ENCODE measurements around the gene PCSK1N. TPM values are rescaled to one million over a fixed set of nuclear protein-coding genes. Genes with fewer than 3 reads are reported as not detected.

PCSK1N gene, protein sequence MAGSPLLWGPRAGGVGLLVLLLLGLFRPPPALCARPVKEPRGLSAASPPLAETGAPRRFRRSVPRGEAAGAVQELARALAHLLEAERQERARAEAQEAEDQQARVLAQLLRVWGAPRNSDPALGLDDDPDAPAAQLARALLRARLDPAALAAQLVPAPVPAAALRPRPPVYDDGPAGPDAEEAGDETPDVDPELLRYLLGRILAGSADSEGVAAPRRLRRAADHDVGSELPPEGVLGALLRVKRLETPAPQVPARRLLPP
- 12.5 to 45.5 TPM (median 39.5 TPM) in 5 replicates for total RNA-seq (2022; extraction: Qiagen RNA extraction; ENCODE audit: low read depth)

DNA sequence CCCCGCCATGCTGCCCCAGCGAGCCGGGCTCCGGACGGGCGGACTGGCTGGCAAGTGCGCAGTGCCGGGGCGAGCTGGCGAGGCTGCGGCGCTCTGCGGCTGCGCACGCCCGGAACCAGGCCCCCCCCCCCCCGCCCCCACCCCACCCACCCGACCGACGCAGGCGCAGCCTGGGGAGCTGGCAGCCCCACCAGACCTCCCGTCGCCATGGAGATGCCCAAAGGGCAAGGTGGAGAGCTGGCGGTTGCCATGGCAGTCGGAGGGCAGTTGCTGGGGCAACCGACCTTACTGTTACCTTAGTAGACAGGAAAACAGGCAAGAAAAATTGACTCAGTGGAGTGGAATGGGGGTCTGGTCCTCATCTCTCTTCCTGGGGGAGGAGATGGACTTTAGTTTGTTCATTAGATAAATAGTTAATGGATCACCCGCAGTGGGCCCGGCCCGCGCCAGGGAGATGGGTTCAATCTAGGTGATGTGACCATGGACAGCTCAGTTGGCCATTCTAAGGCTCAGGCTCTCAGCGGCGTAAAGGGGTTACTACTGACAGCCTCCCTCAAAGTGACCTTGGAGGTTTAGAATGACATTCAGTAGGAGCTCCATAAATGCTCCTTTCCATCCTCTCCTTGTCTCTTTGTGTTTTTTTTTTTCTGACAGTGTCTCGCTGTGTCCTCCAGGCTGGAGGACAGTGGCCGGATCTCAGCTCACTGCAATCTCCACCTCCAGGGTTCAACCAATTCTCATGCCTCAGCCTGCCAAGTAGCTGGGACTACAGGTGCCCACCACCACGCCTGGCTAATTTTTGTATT, at the start of gene PCSK1N:
Gene PCSK1N, minus strand, starts transcription at position 87 of the 806 bp plus-strand sequence. Its CDS starts 78 bp downstream, at position 9.

DNA sequence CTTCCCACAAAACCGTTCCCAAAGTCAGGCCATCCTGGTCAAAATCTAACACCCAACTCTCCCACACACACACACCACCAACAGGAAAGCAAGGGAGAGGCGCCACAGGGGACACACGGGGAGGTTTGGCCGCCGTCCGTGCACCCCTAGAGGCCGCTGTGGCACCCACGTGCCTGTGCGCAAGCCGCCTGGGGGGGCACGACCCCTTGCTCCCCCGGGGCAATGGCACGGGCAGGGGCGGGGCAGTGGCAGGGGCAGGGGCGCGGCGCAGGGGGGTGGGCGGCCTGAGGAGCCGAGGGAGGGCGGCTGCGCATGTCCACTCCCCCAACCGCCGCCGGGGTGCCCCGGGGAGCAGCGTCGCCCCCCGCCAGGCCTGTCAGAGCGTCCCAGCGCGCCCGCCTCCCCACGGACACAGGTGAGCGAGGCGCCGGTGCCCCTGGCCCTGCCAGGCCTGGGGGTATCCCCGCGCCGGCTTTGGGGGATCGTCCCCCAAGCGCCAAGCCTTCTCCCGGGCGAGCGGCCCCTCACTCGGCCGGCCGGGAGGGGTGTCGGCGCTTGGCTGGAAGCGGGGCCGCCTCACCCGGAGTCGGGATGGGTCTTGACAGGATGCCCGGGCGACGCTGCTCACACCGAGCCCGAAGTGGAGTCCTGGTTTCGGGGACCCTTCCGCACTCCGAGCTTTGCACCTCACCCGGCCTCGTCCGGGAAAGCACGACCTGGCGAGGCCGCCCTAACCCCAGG, 9.1 kb downstream of the PCSK1N start, which contains the start of gene ERAS:
Gene ERAS, plus strand, starts transcription at position 379 of the 741 bp plus-strand sequence. CDS start 2,611 bp downstream, outside the sequence.

DNA sequence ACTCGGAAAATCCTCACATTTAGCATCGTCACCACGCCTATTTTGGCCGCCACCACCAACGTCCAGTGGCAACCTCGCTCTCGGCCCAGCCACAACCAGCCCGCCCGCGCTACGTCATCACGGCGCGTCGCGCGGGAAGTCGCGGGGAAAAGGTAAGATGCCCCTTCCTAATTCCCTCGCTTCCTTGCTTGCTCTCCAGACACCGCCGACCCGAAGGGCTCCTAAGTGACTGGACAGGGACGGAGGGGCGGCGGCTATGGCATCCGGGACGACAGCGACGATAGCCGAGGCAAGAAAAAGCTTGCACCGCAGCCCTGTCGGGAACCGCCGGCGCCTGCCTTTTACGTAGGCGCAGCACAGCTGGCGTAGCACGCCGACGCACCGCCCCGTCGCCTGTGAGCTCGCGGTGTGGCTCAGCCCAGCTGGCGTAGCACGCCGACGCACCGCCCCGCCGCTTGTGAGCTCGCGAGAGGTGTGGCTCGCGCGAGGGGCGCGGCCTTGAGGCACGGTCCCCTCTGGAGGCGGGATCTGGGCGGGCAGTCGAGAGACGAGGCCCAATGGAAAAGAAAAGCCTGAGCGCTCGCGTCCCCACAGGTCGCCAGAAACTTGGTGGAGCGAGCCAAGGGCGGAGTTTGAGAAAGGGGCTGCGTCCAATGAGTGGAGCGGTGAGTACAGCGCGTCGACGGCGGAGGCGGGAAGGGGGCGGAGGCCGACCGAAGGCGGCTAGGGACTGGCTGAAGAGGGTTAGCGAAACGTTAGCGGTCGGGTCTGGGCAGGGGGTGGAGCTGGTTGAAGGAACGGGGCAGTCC, 33.9 kb downstream of the PCSK1N start, which contains the start of gene HDAC6:
Gene HDAC6, plus strand, starts transcription at position 788 of the 809 bp plus-strand sequence. CDS start 626 bp downstream, outside the sequence.

DNA sequence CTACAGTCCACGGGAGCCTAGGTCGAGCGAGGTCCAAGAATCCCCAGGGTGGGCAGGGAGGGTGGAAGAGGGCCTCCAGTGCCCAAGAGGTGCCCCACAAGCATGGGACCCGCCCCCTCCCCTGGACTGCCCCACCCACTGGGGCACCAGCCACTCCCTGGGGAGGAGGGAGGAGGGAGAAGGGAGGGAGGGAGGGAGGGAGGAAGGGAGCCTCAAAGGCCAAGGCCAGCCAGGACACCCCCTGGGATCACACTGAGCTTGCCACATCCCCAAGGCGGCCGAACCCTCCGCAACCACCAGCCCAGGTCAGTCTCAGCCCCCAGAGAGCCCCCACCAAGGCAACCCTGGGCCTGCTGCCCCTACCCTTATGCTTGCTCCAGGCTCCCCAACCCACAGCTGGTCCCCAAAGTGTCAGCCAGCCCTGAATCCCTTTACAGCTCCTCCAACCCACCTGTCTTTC, 49.0 kb downstream of the PCSK1N start, which contains the start of gene GATA1:
Gene GATA1, plus strand, starts transcription at position 250 of the 460 bp plus-strand sequence. CDS start 4,520 bp downstream, outside the sequence.

Other genes starting within 250 kb of the PCSK1N start
- gene WDR13, start 238.1 kb downstream of the PCSK1N start, total RNA-seq (2022; extraction: Qiagen RNA extraction; ENCODE audit: low read depth) = 60.5 to 73.7 TPM (median 65.5 TPM) in 5 replicates
- 0.09 to 0.39 TPM (median 0.18 TPM) in 5 replicates for gene WAS, start 151.8 kb downstream of the PCSK1N start, total RNA-seq (2022; extraction: Qiagen RNA extraction; ENCODE audit: low read depth)
- 21.1 to 23.8 TPM (median 21.9 TPM) in 5 replicates for gene SUV39H1, start 138.9 kb downstream of the PCSK1N start, total RNA-seq (2022; extraction: Qiagen RNA extraction; ENCODE audit: low read depth)
- not detected in 5 replicates for gene GLOD5, start 73.9 kb downstream of the PCSK1N start, total RNA-seq (2022; extraction: Qiagen RNA extraction; ENCODE audit: low read depth)
- gene GATA1, start 49.0 kb downstream of the PCSK1N start, total RNA-seq (2022; extraction: Qiagen RNA extraction; ENCODE audit: low read depth) = not detected in 5 replicates
- 25.5 to 31.5 TPM (median 30.2 TPM) in 5 replicates for gene HDAC6, start 33.5 kb downstream of the PCSK1N start, total RNA-seq (2022; extraction: Qiagen RNA extraction; ENCODE audit: low read depth)
- gene ERAS, start 9.1 kb downstream of the PCSK1N start, total RNA-seq (2022; extraction: Qiagen RNA extraction; ENCODE audit: low read depth) = 0.06 to 0.17 TPM (median 0.13 TPM) in 3 of 5 replicates, not detected in the others
- gene TIMM17B, start 62.2 kb upstream of the PCSK1N start, total RNA-seq (2022; extraction: Qiagen RNA extraction; ENCODE audit: low read depth) = 84.7 to 110 TPM (median 97.3 TPM) in 5 replicates
- gene PQBP1, start 62.3 kb upstream of the PCSK1N start, total RNA-seq (2022; extraction: Qiagen RNA extraction; ENCODE audit: low read depth) = 94.0 to 114 TPM (median 101 TPM) in 5 replicates
- 57.8 to 68.9 TPM (median 66.8 TPM) in 5 replicates for gene SLC35A2, start 76.0 kb upstream of the PCSK1N start, total RNA-seq (2022; extraction: Qiagen RNA extraction; ENCODE audit: low read depth)
- 9.4 to 11.6 TPM (median 10.2 TPM) in 5 replicates for gene PIM2, start 83.4 kb upstream of the PCSK1N start, total RNA-seq (2022; extraction: Qiagen RNA extraction; ENCODE audit: low read depth)
- gene OTUD5, start 122.0 kb upstream of the PCSK1N start, total RNA-seq (2022; extraction: Qiagen RNA extraction; ENCODE audit: low read depth) = 56.9 to 67.2 TPM (median 63.1 TPM) in 5 replicates
- gene KCND1, start 136.2 kb upstream of the PCSK1N start, total RNA-seq (2022; extraction: Qiagen RNA extraction; ENCODE audit: low read depth) = 1.2 to 1.6 TPM (median 1.3 TPM) in 5 replicates
- gene GRIPAP1, start 166.7 kb upstream of the PCSK1N start, total RNA-seq (2022; extraction: Qiagen RNA extraction; ENCODE audit: low read depth) = 15.1 to 24.5 TPM (median 22.6 TPM) in 5 replicates
- 49.6 to 63.0 TPM (median 61.3 TPM) in 5 replicates for gene TFE3, start 207.7 kb upstream of the PCSK1N start, total RNA-seq (2022; extraction: Qiagen RNA extraction; ENCODE audit: low read depth)
- gene CCDC120, start 223.4 kb upstream of the PCSK1N start, total RNA-seq (2022; extraction: Qiagen RNA extraction; ENCODE audit: low read depth) = 2.7 to 4.6 TPM (median 3.9 TPM) in 5 replicates
- gene PRAF2, start 238.4 kb upstream of the PCSK1N start, total RNA-seq (2022; extraction: Qiagen RNA extraction; ENCODE audit: low read depth) = 38.4 to 47.1 TPM (median 41.9 TPM) in 5 replicates
- gene WDR45, start 244.3 kb upstream of the PCSK1N start, total RNA-seq (2022; extraction: Qiagen RNA extraction; ENCODE audit: low read depth) = 52.8 to 63.0 TPM (median 58.4 TPM) in 5 replicates